HG02623 (cell line): Measurements from ENCODE around the gene C1QTNF12.

Experiments used
- ATAC-seq: cut with Tn5 transposase; IDR thresholded peaks from one replicate; pipeline ENCODE4 v1.9.1; 2021; ENCODE audit warnings: moderate library complexity; ENCODE audit not compliant: unreplicated experiment

The C1QTNF12 gene, protein sequence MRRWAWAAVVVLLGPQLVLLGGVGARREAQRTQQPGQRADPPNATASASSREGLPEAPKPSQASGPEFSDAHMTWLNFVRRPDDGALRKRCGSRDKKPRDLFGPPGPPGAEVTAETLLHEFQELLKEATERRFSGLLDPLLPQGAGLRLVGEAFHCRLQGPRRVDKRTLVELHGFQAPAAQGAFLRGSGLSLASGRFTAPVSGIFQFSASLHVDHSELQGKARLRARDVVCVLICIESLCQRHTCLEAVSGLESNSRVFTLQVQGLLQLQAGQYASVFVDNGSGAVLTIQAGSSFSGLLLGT

DNA sequence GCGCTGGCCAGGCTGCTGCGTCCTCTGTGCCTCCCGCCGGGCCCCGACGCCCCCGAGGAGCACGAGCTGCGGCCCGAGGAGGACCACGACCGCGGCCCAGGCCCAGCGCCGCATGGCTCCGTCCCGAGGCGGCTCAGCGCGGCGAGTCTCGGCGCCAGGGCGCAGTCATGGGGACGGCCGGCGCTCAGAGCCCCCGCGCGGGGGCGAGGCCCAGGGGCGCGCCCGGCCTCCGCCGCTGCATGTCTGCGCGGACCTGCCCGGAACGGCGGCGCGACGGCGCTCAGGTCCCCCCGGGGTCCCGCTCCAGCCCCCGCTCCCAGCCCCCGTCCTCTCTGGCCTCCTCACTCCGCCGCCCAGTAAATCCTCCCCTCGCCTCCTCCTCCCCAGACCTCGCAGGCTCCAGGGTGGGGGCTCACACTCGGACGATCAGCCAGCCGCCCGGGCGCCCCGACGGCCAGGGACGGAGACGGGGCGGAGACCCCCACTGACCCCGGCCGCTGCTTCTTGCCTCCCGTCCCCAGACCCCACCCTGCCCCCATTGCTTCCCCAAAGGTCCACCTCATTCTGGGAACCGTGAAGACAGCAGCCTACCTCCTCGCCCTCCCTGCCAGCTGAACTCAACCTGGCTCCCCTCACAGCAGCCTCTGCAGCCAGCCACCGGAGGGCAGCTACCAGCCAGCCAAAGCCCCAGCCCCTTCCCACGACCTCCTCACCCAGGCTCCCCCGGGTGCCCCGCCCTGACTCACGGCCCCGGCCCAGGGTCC is at the start of gene C1QTNF12:
C1QTNF12 (minus strand) TSS at position 146 of the 764 bp plus-strand sequence; CDS start at position 114, 32 bp downstream.
- ATAC-seq = no peak

DNA sequence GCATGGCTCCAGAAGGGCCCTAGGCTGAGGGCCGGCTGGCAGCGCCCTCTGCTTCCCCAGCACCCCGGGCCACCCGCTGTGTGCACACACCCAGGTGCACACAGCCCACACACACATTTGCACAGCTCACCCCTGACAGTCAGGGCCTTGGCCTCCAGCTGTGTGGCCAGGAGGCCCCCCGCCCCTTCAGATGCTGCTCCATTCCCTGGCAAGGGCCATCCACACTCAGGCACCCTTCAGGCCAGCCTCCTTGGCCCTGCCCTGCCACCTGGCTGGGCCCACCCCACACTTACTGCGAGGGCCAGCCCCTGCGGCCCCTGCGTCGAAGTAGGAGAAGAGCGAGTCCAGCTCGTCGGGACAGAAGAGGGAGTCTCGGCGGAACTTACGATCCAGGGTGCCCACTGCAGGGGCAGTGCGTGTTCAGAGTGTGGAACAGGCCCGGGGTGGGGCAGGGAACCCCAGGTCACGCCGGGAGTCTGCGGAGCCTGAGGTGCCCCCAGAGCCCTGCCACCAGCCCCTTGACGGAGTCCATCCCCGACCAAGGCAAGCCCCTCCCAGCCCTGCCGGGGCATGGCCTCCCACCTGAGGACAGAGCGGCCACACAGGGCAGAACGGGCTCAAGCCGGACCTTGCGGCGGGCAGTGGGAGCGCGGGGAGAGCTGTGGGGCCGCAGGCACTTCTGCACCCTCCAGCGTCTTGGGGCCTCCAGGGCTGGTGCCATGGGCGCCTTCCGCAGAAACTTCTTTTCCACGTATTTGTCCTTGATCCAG is 48.8 kb upstream of the C1QTNF12 start:
- no peak for ATAC-seq

GRCh38 chr1:1294250-1294890 is 47.8 kb upstream of the C1QTNF12 start:
- ATAC-seq = no peak

GRCh38 chr1:1293263-1294249 is 47.0 kb upstream of the C1QTNF12 start:
- ATAC-seq = no peak

DNA sequence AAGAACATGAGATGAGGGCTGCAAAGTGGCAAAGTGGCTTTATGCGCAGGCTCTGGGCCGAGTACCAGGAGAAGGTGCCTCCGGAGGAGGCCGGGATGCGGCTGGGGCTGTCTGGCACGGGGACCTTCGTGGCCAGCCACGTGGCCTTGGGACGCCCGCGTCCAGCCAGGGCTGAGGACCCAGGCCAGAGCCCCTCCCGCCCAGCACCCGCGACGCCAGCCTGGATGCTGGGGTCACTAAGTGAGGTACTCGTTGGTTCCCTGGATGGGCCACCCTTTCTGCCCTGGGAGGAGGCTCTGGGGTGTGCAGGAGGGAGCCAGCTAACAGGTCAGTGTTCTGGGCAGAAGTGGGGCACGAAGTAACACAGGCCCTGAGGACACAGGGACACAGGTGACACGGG is 46.3 kb upstream of the C1QTNF12 start:
- no peak for ATAC-seq

- ATAC-seq = no peak
These were observed 45.9 kb upstream of the C1QTNF12 start for GRCh38 chr1:1292442-1292779.

GRCh38 chr1:1291548-1292441 is 45.3 kb upstream of the C1QTNF12 start:
- no peak for ATAC-seq

GRCh38 chr1:1291023-1291528 is 44.6 kb upstream of the C1QTNF12 start:
- no peak for ATAC-seq

- no peak for ATAC-seq
These were observed 43.8 kb upstream of the C1QTNF12 start for GRCh38 chr1:1290238-1290731.

DNA sequence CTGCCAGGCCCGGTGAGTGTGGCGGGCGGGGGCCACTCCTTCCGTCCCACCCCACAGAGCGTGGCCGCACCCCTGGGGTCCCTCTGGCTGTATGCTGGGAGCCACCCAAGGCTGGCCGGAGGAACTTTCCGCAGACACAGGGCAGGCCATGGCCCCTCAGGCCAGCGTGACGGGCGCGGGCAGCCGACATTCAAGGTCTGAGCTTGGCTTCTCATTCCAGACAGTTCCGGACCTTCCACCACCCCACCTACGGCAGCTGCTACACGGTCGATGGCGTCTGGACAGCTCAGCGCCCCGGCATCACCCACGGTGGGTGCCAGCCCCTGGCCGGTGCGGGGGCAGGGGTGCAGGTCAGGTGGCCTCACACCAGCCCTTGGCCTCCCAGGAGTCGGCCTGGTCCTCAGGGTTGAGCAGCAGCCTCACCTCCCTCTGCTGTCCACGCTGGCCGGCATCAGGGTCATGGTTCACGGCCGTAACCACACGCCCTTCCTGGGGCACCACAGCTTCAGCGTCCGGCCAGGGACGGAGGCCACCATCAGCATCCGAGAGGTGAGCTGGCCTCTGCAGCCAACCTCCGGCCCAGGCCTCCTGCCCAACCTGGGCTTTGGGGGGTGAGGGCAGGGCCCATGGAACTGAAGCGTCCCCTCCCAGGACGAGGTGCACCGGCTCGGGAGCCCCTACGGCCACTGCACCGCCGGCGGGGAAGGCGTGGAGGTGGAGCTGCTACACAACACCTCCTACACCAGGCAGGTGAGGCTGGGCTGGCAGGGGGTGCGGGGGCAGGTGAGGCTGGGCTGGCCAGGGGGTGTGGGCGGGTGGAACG is 41.0 kb upstream of the C1QTNF12 start:
- ATAC-seq = no peak

- no peak for ATAC-seq
These were observed 40.1 kb upstream of the C1QTNF12 start for GRCh38 chr1:1286313-1287261.

DNA sequence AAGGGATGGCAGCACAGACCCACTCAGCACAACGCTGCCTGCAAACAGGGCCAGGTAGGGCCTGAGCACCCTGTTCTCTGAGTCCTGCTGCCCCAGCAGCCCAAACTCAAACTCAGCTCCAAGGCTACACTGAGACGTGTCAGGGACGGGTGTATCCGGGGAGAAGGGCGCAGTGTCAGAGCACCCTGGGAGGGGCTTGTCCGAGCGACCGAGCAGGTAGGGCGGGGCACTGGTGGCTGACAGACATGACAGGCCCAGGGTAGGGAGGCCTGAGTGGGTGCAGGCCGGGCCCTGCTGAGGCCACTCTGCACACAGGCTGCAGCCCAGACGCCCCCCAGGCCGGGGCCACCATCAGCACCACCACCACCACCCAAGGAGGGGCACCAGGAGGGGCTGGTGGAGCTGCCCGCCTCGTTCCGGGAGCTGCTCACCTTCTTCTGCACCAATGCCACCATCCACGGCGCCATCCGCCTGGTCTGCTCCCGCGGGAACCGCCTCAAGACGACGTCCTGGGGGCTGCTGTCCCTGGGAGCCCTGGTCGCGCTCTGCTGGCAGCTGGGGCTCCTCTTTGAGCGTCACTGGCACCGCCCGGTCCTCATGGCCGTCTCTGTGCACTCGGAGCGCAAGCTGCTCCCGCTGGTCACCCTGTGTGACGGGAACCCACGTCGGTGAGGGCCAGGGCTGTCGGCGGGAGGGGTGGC is 39.2 kb upstream of the C1QTNF12 start:
- no peak for ATAC-seq

- no peak for ATAC-seq
These were observed 38.6 kb upstream of the C1QTNF12 start for GRCh38 chr1:1285102-1285571.

- ATAC-seq = no peak
These were observed 37.9 kb upstream of the C1QTNF12 start for GRCh38 chr1:1284221-1285101.

DNA sequence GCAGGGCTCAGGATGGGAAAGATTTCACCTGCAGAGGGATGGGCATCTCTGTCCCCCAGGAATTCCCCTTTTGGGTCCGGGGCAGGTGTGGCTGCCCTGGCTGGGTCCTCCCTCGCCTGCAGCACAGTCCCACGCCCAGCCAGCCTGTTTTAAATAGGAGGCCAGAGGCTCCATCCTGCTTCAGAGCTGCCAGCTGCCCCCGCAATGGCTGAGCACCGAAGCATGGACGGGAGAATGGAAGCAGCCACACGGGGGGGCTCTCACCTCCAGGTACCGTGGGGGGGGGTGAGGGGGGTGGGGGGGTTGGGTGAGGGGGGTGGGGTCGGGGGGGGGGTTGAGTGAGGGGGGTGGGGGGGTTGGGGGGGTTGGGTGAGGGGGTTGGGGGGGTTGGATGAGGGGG is 37.3 kb upstream of the C1QTNF12 start:
- no peak for ATAC-seq
